OCI-LY3 (cell line): Measurements from ENCODE around the gene KRTAP4-9.

Source experiments
- H2AFZ ChIP-seq: fragments of 200-600, 300-600 bp; shearing (Covaris generic); 2 replicates; pipeline ENCODE4 v1.6.0; 2014; ENCODE audit warnings: antibody characterized with exemption, low read depth, low read length
- H3K27ac ChIP-seq: fragments of 200-600, 300-600 bp; sonication (generic); 2 replicates; pipeline ENCODE4 v1.5.1; 2014; ENCODE audit warnings: mild to moderate bottlenecking, low read length, moderate library complexity, mixed read lengths
- H3K27me3 ChIP-seq: fragments of 200-600, 300-600 bp; sonication (generic); 2 replicates; pipeline ENCODE4 v1.6.1; 2014; ENCODE audit warnings: low read depth, low read length, mixed read lengths
- H3K36me3 ChIP-seq: fragments of 200-600, 300-600 bp; sonication (generic); replicated peaks from 2 replicates; pipeline ENCODE3; 2014; ENCODE audit warnings: low read depth, low read length, mixed read lengths
- H3K4me1 ChIP-seq: fragments of 300-600, 200-600 bp; sonication (generic); 2 replicates; pipeline ENCODE4 v1.6.1; 2014; ENCODE audit warnings: low read length, mixed read lengths
- H3K4me2 ChIP-seq: fragments of 200-600, 300-600 bp; sonication (generic); 2 replicates; pipeline ENCODE4 v1.6.1; 2014; ENCODE audit warnings: low read length, mixed read lengths
- H3K4me3 ChIP-seq: fragments of 300-600, 200-600 bp; sonication (generic); 2 replicates; pipeline ENCODE4 v1.5.1; 2014; ENCODE audit warnings: antibody characterized with exemption, mild to moderate bottlenecking, low read length, moderate library complexity
- H3K79me2 ChIP-seq: fragments of 300-600, 200-600 bp; shearing (Covaris generic); 2 replicates; pipeline ENCODE4 v1.6.1; 2014; ENCODE audit warnings: mild to moderate bottlenecking, low read length, mixed read lengths
- H3K9ac ChIP-seq: fragments of 300-600, 200-600 bp; shearing (Covaris generic); 2 replicates; pipeline ENCODE4 v1.6.0; 2014; ENCODE audit warnings: mild to moderate bottlenecking, low read length, moderate library complexity
- H3K9me3 ChIP-seq: fragments of 200-600, 300-600 bp; shearing (Covaris generic); 2 replicates; pipeline ENCODE4 v1.6.1; 2014; ENCODE audit warnings: low read length, mixed read lengths; ENCODE audit not compliant: insufficient read depth
- H4K20me1 ChIP-seq: fragments of 200-600, 300-600 bp; sonication (generic); 2 replicates; pipeline ENCODE4 v1.6.1; 2016; ENCODE audit warnings: low read length, mixed read lengths; ENCODE audit not compliant: insufficient read depth
- CTCF ChIP-seq: fragments of 200-600, 300-600 bp; sonication (generic); IDR thresholded peaks from 2 replicates; pipeline ENCODE4 v1.5.1; 2014; ENCODE audit warnings: antibody characterized with exemption, low read length, low read depth
- EZH2phosphoT487 ChIP-seq: fragments of 200-600 bp; shearing (Covaris generic); IDR thresholded peaks from 2 replicates; pipeline ENCODE4 v1.6.1; 2018; ENCODE audit warnings: antibody characterized with exemption, mixed run types, low read depth

Gene KRTAP4-9

GRCh38 chr17:41065829-41066624 lies 39.2 kb upstream of the KRTAP4-9 start, which contains the start of gene KRTAP2-4:
Gene KRTAP2-4, minus strand, starts transcription at chr17:41065879. Its CDS starts 34 bp downstream, at chr17:41065845.
- no peaks in the 10 kb centered on the region for H3K4me1 ChIP-seq

GRCh38 chr17:41067281-41067680 lies 37.9 kb upstream of the KRTAP4-9 start:
- H3K36me3 ChIP-seq: no peaks in the 10 kb centered on the region
- H4K20me1 ChIP-seq: no peaks in the 10 kb centered on the region
- no peaks in the 10 kb centered on the region for H3K79me2 ChIP-seq
- no peak overlapping the region for H3K4me3 ChIP-seq
- H3K27me3 ChIP-seq: peaks cover 3% of the 10 kb centered on the region
- H2AFZ ChIP-seq: no peak overlapping the region
- no peak overlapping the region for H3K27ac ChIP-seq
- H3K9me3 ChIP-seq: no peaks in the 10 kb centered on the region
- TF ChIP-seq EZH2phosphoT487 (no peak), CTCF (no peak)
- no peak overlapping the region for H3K4me2 ChIP-seq
- no peaks in the 10 kb centered on the region for H3K4me1 ChIP-seq
- H3K9ac ChIP-seq: no peak overlapping the region

More at GRCh38 chr17:41065829-41066624, 39.2 kb upstream of the KRTAP4-9 start, which contains the start of gene KRTAP2-4:
- H4K20me1 ChIP-seq: no peaks in the 10 kb centered on the region
- no peaks in the 10 kb centered on the region for H3K36me3 ChIP-seq
- H3K27me3 ChIP-seq: peaks cover 15% of the 10 kb centered on the region
- H3K4me2 ChIP-seq: no peak within 1 kb of the TSS
- no peak within 1 kb of the TSS for H3K9ac ChIP-seq
- no peaks in the 10 kb centered on the region for H3K79me2 ChIP-seq
- H3K27ac ChIP-seq: no peak within 1 kb of the TSS
- no peak within 1 kb of the TSS for H2AFZ ChIP-seq
- no peak for TF ChIP-seq CTCF
- no peak for TF ChIP-seq EZH2phosphoT487
- H3K9me3 ChIP-seq: no peaks in the 10 kb centered on the region
- H3K4me3 ChIP-seq: no peak within 1 kb of the TSS

GRCh38 chr17:41069031-41069430 lies 36.2 kb upstream of the KRTAP4-9 start:
- Histone ChIP-seq H3K27me3 (no peaks in the 10 kb centered on the region; the same call in 1 of the 2 replicates), H3K79me2 (no peaks in the 10 kb centered on the region), H3K9me3 (no peaks in the 10 kb centered on the region), H3K36me3 (no peaks in the 10 kb centered on the region), H3K4me2 (no peak overlapping the region), H3K4me3 (no peak overlapping the region), H4K20me1 (no peaks in the 10 kb centered on the region), H3K9ac (no peak overlapping the region), H2AFZ (no peak overlapping the region), H3K4me1 (no peaks in the 10 kb centered on the region), H3K27ac (no peak overlapping the region)
- TF ChIP-seq EZH2phosphoT487: no peak
- no peak for TF ChIP-seq CTCF

- no peaks in the 10 kb centered on the region for H3K36me3 ChIP-seq
- TF ChIP-seq EZH2phosphoT487: no peak
- no peak for TF ChIP-seq CTCF
Observed at GRCh38 chr17:41071606-41072360, 33.4 kb upstream of the KRTAP4-9 start.

More at GRCh38 chr17:41071606-41072360, 33.4 kb upstream of the KRTAP4-9 start:
- Histone ChIP-seq H3K4me2 (no peak overlapping the region), H3K27ac (no peak overlapping the region), H3K79me2 (no peaks in the 10 kb centered on the region), H3K9ac (no peak overlapping the region), H3K4me3 (no peak overlapping the region), H3K9me3 (no peaks in the 10 kb centered on the region), H4K20me1 (no peaks in the 10 kb centered on the region), H3K4me1 (no peaks in the 10 kb centered on the region), H3K27me3 (peaks cover 13% of the 10 kb centered on the region; the same call in 1 of the 2 replicates), H2AFZ (no peak overlapping the region)
